Measurements from ENCODE around the gene PRR14L.

Gene PRR14L

GRCh38 chr22:31652911-31653684, 96.8 kb downstream of the PRR14L start:
- no peaks in the 10 kb centered on the region for H3K9me3 ChIP-seq (ENCODE audit: control insufficient read depth, low read depth, low read length)
- peaks cover under 1% of the 10 kb centered on the region for H3K4me1 ChIP-seq (ENCODE audit: control insufficient read depth, low read depth, low read length)
- H3K9ac ChIP-seq (ENCODE audit: low read length), result no peak overlapping the region
- H3K36me3 ChIP-seq (ENCODE audit: control insufficient read depth, low read depth, low read length), result peaks cover under 1% of the 10 kb centered on the region
- no peak overlapping the region for H3K4me3 ChIP-seq (ENCODE audit: low read length)
- H3K27ac ChIP-seq (ENCODE audit: low read length), result no peak overlapping the region
- H3K27me3 ChIP-seq (ENCODE audit: control insufficient read depth, insufficient read depth, low read length), result no peaks in the 10 kb centered on the region

- peaks cover 11% of the 10 kb centered on the region for H3K36me3 ChIP-seq (ENCODE audit: control insufficient read depth, low read depth, low read length)
- no peaks in the 10 kb centered on the region for H3K9me3 ChIP-seq (ENCODE audit: control insufficient read depth, low read depth, low read length)
- no peaks in the 10 kb centered on the region for H3K27me3 ChIP-seq (ENCODE audit: control insufficient read depth, insufficient read depth, low read length)
- H3K4me3 ChIP-seq (ENCODE audit: low read length), result no peak overlapping the region
- no peak overlapping the region for H3K9ac ChIP-seq (ENCODE audit: low read length)
- no peak overlapping the region for H3K27ac ChIP-seq (ENCODE audit: low read length)
- H3K4me1 ChIP-seq (ENCODE audit: control insufficient read depth, low read depth, low read length), result peaks cover 6% of the 10 kb centered on the region
Observed at GRCh38 chr22:31652088-31652487, 97.8 kb downstream of the PRR14L start.

GRCh38 chr22:31651664-31652063, 98.3 kb downstream of the PRR14L start:
- H3K36me3 ChIP-seq (ENCODE audit: control insufficient read depth, low read depth, low read length), result peaks cover 15% of the 10 kb centered on the region
- H3K4me1 ChIP-seq (ENCODE audit: control insufficient read depth, low read depth, low read length), result peaks cover 6% of the 10 kb centered on the region
- H3K27me3 ChIP-seq (ENCODE audit: control insufficient read depth, insufficient read depth, low read length), result no peaks in the 10 kb centered on the region
- H3K9me3 ChIP-seq (ENCODE audit: control insufficient read depth, low read depth, low read length), result no peaks in the 10 kb centered on the region
- H3K9ac ChIP-seq (ENCODE audit: low read length), result no peak overlapping the region
- no peak overlapping the region for H3K27ac ChIP-seq (ENCODE audit: low read length)
- no peak overlapping the region for H3K4me3 ChIP-seq (ENCODE audit: low read length)

GRCh38 chr22:31650391-31650790, 99.5 kb downstream of the PRR14L start:
- H3K4me3 ChIP-seq (ENCODE audit: low read length), result no peak overlapping the region
- no peaks in the 10 kb centered on the region for H3K9me3 ChIP-seq (ENCODE audit: control insufficient read depth, low read depth, low read length)
- no peak overlapping the region for H3K9ac ChIP-seq (ENCODE audit: low read length)
- peaks cover 21% of the 10 kb centered on the region for H3K36me3 ChIP-seq (ENCODE audit: control insufficient read depth, low read depth, low read length)
- no peaks in the 10 kb centered on the region for H3K27me3 ChIP-seq (ENCODE audit: control insufficient read depth, insufficient read depth, low read length)
- H3K27ac ChIP-seq (ENCODE audit: low read length), result no peak overlapping the region
- peaks cover 6% of the 10 kb centered on the region for H3K4me1 ChIP-seq (ENCODE audit: control insufficient read depth, low read depth, low read length)

GRCh38 chr22:31647523-31648320, 102.2 kb downstream of the PRR14L start:
- Histone ChIP-seq H3K36me3 (ENCODE audit: control insufficient read depth, low read depth, low read length) (peaks cover 24% of the 10 kb centered on the region), H3K9ac (ENCODE audit: low read length) (no peak overlapping the region), H3K27ac (ENCODE audit: low read length) (no peak overlapping the region), H3K9me3 (ENCODE audit: control insufficient read depth, low read depth, low read length) (no peaks in the 10 kb centered on the region), H3K27me3 (ENCODE audit: control insufficient read depth, insufficient read depth, low read length) (no peaks in the 10 kb centered on the region), H3K4me3 (ENCODE audit: low read length) (no peak overlapping the region), H3K4me1 (ENCODE audit: control insufficient read depth, low read depth, low read length) (peaks cover 6% of the 10 kb centered on the region)

- Histone ChIP-seq H3K9me3 (ENCODE audit: control insufficient read depth, low read depth, low read length) (no peaks in the 10 kb centered on the region), H3K4me1 (ENCODE audit: control insufficient read depth, low read depth, low read length) (peaks cover 6% of the 10 kb centered on the region), H3K9ac (ENCODE audit: low read length) (no peak overlapping the region), H3K4me3 (ENCODE audit: low read length) (no peak overlapping the region), H3K36me3 (ENCODE audit: control insufficient read depth, low read depth, low read length) (peaks cover 24% of the 10 kb centered on the region), H3K27ac (ENCODE audit: low read length) (no peak overlapping the region), H3K27me3 (ENCODE audit: control insufficient read depth, insufficient read depth, low read length) (no peaks in the 10 kb centered on the region)
Observed at GRCh38 chr22:31647066-31647465, 102.9 kb downstream of the PRR14L start.

- H3K27ac ChIP-seq (ENCODE audit: low read length), result no peak overlapping the region
- no peaks in the 10 kb centered on the region for H3K27me3 ChIP-seq (ENCODE audit: control insufficient read depth, insufficient read depth, low read length)
- no peaks in the 10 kb centered on the region for H3K9me3 ChIP-seq (ENCODE audit: control insufficient read depth, low read depth, low read length)
- H3K36me3 ChIP-seq (ENCODE audit: control insufficient read depth, low read depth, low read length), result peaks cover 24% of the 10 kb centered on the region
- no peak overlapping the region for H3K4me3 ChIP-seq (ENCODE audit: low read length)
- no peak overlapping the region for H3K9ac ChIP-seq (ENCODE audit: low read length)
- peaks cover 6% of the 10 kb centered on the region for H3K4me1 ChIP-seq (ENCODE audit: control insufficient read depth, low read depth, low read length)
Observed at GRCh38 chr22:31646186-31647019, 103.5 kb downstream of the PRR14L start.

- Histone ChIP-seq H3K4me3 (ENCODE audit: low read length) (no peak overlapping the region), H3K27me3 (ENCODE audit: control insufficient read depth, insufficient read depth, low read length) (no peaks in the 10 kb centered on the region), H3K36me3 (ENCODE audit: control insufficient read depth, low read depth, low read length) (peaks cover 3% of the 10 kb centered on the region), H3K9me3 (ENCODE audit: control insufficient read depth, low read depth, low read length) (no peaks in the 10 kb centered on the region), H3K4me1 (ENCODE audit: control insufficient read depth, low read depth, low read length) (no peaks in the 10 kb centered on the region), H3K9ac (ENCODE audit: low read length) (no peak overlapping the region), H3K27ac (ENCODE audit: low read length) (no peak overlapping the region)
Observed at GRCh38 chr22:31639436-31640039, 110.4 kb downstream of the PRR14L start.

GRCh38 chr22:31637891-31638618, 111.9 kb downstream of the PRR14L start:
- no peak overlapping the region for H3K4me3 ChIP-seq (ENCODE audit: low read length)

GRCh38 chr22:31637447-31637890, 112.5 kb downstream of the PRR14L start:
- Histone ChIP-seq H3K27me3 (ENCODE audit: control insufficient read depth, insufficient read depth, low read length) (no peaks in the 10 kb centered on the region), H3K27ac (ENCODE audit: low read length) (no peak overlapping the region), H3K4me3 (ENCODE audit: low read length) (no peak overlapping the region), H3K36me3 (ENCODE audit: control insufficient read depth, low read depth, low read length) (no peaks in the 10 kb centered on the region), H3K9me3 (ENCODE audit: control insufficient read depth, low read depth, low read length) (no peaks in the 10 kb centered on the region), H3K4me1 (ENCODE audit: control insufficient read depth, low read depth, low read length) (no peaks in the 10 kb centered on the region), H3K9ac (ENCODE audit: low read length) (no peak overlapping the region)

More at GRCh38 chr22:31637891-31638618, 111.9 kb downstream of the PRR14L start:
- no peaks in the 10 kb centered on the region for H3K27me3 ChIP-seq (ENCODE audit: control insufficient read depth, insufficient read depth, low read length)
- no peak overlapping the region for H3K27ac ChIP-seq (ENCODE audit: low read length)
- no peaks in the 10 kb centered on the region for H3K9me3 ChIP-seq (ENCODE audit: control insufficient read depth, low read depth, low read length)
- no peak overlapping the region for H3K9ac ChIP-seq (ENCODE audit: low read length)
- H3K36me3 ChIP-seq (ENCODE audit: control insufficient read depth, low read depth, low read length), result no peaks in the 10 kb centered on the region
- H3K4me1 ChIP-seq (ENCODE audit: control insufficient read depth, low read depth, low read length), result no peaks in the 10 kb centered on the region

Measured in iPS-18a (cell line).